Hepatocyte (in vitro differentiated cells): ENCODE measurements around the gene COMMD4. TPM values are rescaled to one million over a fixed set of nuclear protein-coding genes. Genes with fewer than 3 reads are reported as not detected.
"Not testable (repeated sequence)": the region's sequence is repeated elsewhere in the genome, so short reads cannot be mapped to it uniquely, and the experiment has no call there.

ENCODE experiments used
- DNase-seq: peaks from one replicate; pipeline ENCODE4 v3.0.0-alpha.2; 2016; ENCODE audit warnings: low spot score
- H2AFZ ChIP-seq: fragments of 200-600 bp; sonication (generic); 2 replicates; pipeline ENCODE4 v1.6.0; 2016; ENCODE audit warnings: antibody characterized with exemption, mild to moderate bottlenecking
- H3K27ac ChIP-seq: fragments of 200-600 bp; sonication (generic); 2 replicates; pipeline ENCODE4 v1.5.1; 2016; ENCODE audit warnings: mild to moderate bottlenecking
- H3K27me3 ChIP-seq: fragments of 200-600 bp; sonication (generic); 2 replicates; pipeline ENCODE4 v1.6.1; 2016
- H3K36me3 ChIP-seq: fragments of 200-600 bp; sonication (generic); replicated peaks from 2 replicates; pipeline ENCODE4 v1.5.1; 2016; ENCODE audit warnings: low read depth; ENCODE audit not compliant: insufficient read depth
- H3K4me1 ChIP-seq: fragments of 200-600 bp; sonication (generic); 2 replicates; pipeline ENCODE4 v1.5.1; 2016; ENCODE audit warnings: mild to moderate bottlenecking, moderate library complexity; ENCODE audit not compliant: insufficient read depth
- H3K4me2 ChIP-seq: fragments of 200-600 bp; sonication (generic); 2 replicates; pipeline ENCODE4 v1.6.0; 2016
- H3K4me3 ChIP-seq: fragments of 200-600 bp; sonication (generic); 2 replicates; pipeline ENCODE4 v1.5.1; 2016; ENCODE audit warnings: mild to moderate bottlenecking
- H3K79me2 ChIP-seq: fragments of 200-600 bp; sonication (generic); 2 replicates; pipeline ENCODE4 v1.6.0; 2017; ENCODE audit warnings: mild to moderate bottlenecking
- H3K9me2 ChIP-seq: fragments of 200-600 bp; sonication (generic); replicated peaks from 2 replicates; pipeline ENCODE4 v1.6.0; 2017; ENCODE audit warnings: mild to moderate bottlenecking; ENCODE audit not compliant: insufficient read depth
- H3K9me3 ChIP-seq: fragments of 200-600 bp; sonication (generic); 2 replicates; pipeline ENCODE4 v1.5.1; 2016; ENCODE audit warnings: low read depth, mild to moderate bottlenecking
- H4K20me1 ChIP-seq: fragments of 200-600 bp; sonication (generic); 2 replicates; pipeline ENCODE4 v1.6.0; 2016; ENCODE audit warnings: mild to moderate bottlenecking; ENCODE audit not compliant: insufficient read depth, poor library complexity, severe bottlenecking
- CTCF ChIP-seq: fragments of 200-600 bp; sonication (generic); IDR thresholded peaks from 2 replicates; pipeline ENCODE4 v1.5.1; 2016; ENCODE audit warnings: antibody characterized with exemption, mild to moderate bottlenecking; ENCODE audit not compliant: poor library complexity
- EZH2 ChIP-seq: fragments of 200-600 bp; sonication (generic); IDR thresholded peaks from 2 replicates; pipeline ENCODE4 v1.6.1; 2016; ENCODE audit warnings: antibody characterized with exemption, mild to moderate bottlenecking, borderline replicate concordance
- EZH2phosphoT487 ChIP-seq: fragments of 200-600 bp; sonication (generic); IDR thresholded peaks from one replicate; pipeline ENCODE4 v1.6.1; 2018; ENCODE audit warnings: antibody characterized with exemption, mild to moderate bottlenecking, low read depth, moderate library complexity; ENCODE audit not compliant: unreplicated experiment, severe bottlenecking
- WGBS: methylation state at CpG from one replicate; pipeline ENCODE4 v1.1.6; 2016; ENCODE audit warnings: low lambda C conversion rate; ENCODE audit errors: missing lambda C conversion rate; 5-methylcytosine and 5-hydroxymethylcytosine counted together
- microRNA counts: library from miRNA; unstranded; fragments of <30 nt; microRNA quantifications from one replicate; lab custom pipeline; 2017
- microRNA-seq: library from miRNA; unstranded; fragments of <30 nt; microRNA quantifications from one replicate; pipeline ENCODE4, GENCODE V29; 2017
- polyA plus RNA-seq: library from polyadenylated mRNA; unstranded; fragments of >200 nt; fragmentation: Nextera tagmentation; extraction: Ambion mirVana; gene quantifications from 2 replicates; pipeline ENCODE4 v1.2.1, GENCODE V29; 2016
- small RNA-seq: library from RNA; depleted of rRNA; stranded (forward); fragments of <200 nt; gene quantifications from one replicate; pipeline ENCODE3, GENCODE V24; 2014
- total RNA-seq: library from RNA; depleted of rRNA; stranded (reverse); fragments of >200 nt; gene quantifications from 2 replicates; pipeline ENCODE4 v1.2.3, GENCODE V29; 2014

The COMMD4 gene
- total and polyA plus RNA-seq, 2 experiments from 2014 or later, result 70.3 to 105 TPM

- Histone ChIP-seq H2AFZ (no peak overlapping the region), H3K4me2 (no peak overlapping the region), H3K27me3 (no peaks in the 10 kb centered on the region), H3K27ac (no peak overlapping the region), H3K36me3 (no peaks in the 10 kb centered on the region), H3K9me2 (no peaks in the 10 kb centered on the region), H3K4me1 (peaks cover 11% of the 10 kb centered on the region), H3K4me3 (no peak overlapping the region), H3K79me2 (peaks cover 38% of the 10 kb centered on the region), H4K20me1 (no peaks in the 10 kb centered on the region), H3K9me3 (no peaks in the 10 kb centered on the region)
- no peak for TF ChIP-seq EZH2phosphoT487
- TF ChIP-seq CTCF, result no peak
- TF ChIP-seq EZH2, result no peak
- WGBS, result 95% methylated on average over 1 of the region's 1 CpG
- no peak for DNase-seq
These were observed 35.6 kb downstream of the COMMD4 start for GRCh38 chr15:75371486-75371885.

- H3K79me2 ChIP-seq, result peaks cover 34% of the 10 kb centered on the region
- peaks cover 11% of the 10 kb centered on the region for H3K4me1 ChIP-seq
- H3K4me3 ChIP-seq, result no peak overlapping the region
- no peaks in the 10 kb centered on the region for H3K36me3 ChIP-seq
- H3K27me3 ChIP-seq, result no peaks in the 10 kb centered on the region
- H4K20me1 ChIP-seq, result no peaks in the 10 kb centered on the region
- H3K27ac ChIP-seq, result no peak overlapping the region
- TF ChIP-seq EZH2phosphoT487 (no peak), EZH2 (no peak), CTCF (no peak)
- WGBS, result 93% methylated on average over 11 of the region's 11 CpGs
- H3K9me2 ChIP-seq, result no peaks in the 10 kb centered on the region
- H3K4me2 ChIP-seq, result no peak overlapping the region
- no peak for DNase-seq
- H2AFZ ChIP-seq, result no peak overlapping the region
- H3K9me3 ChIP-seq, result no peaks in the 10 kb centered on the region
These were observed 36.2 kb downstream of the COMMD4 start for GRCh38 chr15:75371901-75372688.

- 96% methylated on average over 4 of the region's 4 CpGs for WGBS
These were observed 44.9 kb downstream of the COMMD4 start for GRCh38 chr15:75380773-75381172.

GRCh38 chr15:75383986-75384385 is 48.1 kb downstream of the COMMD4 start:
- not testable (repeated sequence) for H3K9me2 ChIP-seq, H2AFZ ChIP-seq, H3K27me3 ChIP-seq, H3K36me3 ChIP-seq, H3K9me3 ChIP-seq, H3K4me3 ChIP-seq, H3K4me1 ChIP-seq, H3K79me2 ChIP-seq, H4K20me1 ChIP-seq, DNase-seq
- 61% methylated on average over 5 of the region's 5 CpGs for WGBS
- Histone ChIP-seq H3K27ac (peak overlapping the region; percentile 5), H3K4me2 (peak overlapping the region; percentile 40)

More at GRCh38 chr15:75380773-75381172, 44.9 kb downstream of the COMMD4 start:
- no peaks in the 10 kb centered on the region for H3K4me1 ChIP-seq
- H3K36me3 ChIP-seq, result no peaks in the 10 kb centered on the region
- H3K27me3 ChIP-seq, result no peaks in the 10 kb centered on the region
- H2AFZ ChIP-seq, result no peak overlapping the region
- no peak for TF ChIP-seq CTCF
- no peak for TF ChIP-seq EZH2
- no peak for TF ChIP-seq EZH2phosphoT487
- no peak for DNase-seq
- peaks cover 3% of the 10 kb centered on the region for H4K20me1 ChIP-seq
- H3K9me2 ChIP-seq, result no peaks in the 10 kb centered on the region
- no peak overlapping the region for H3K4me2 ChIP-seq
- H3K4me3 ChIP-seq, result no peak overlapping the region
- H3K79me2 ChIP-seq, result peaks cover 3% of the 10 kb centered on the region
- no peaks in the 10 kb centered on the region for H3K9me3 ChIP-seq
- no peak overlapping the region for H3K27ac ChIP-seq

MicroRNAs within 50 kb of the gene (microRNA counts, 767-probe panel; counts per million panel counts)
- not detected for microRNA hsa-miR-631 (lab: Ali Mortazavi, UCI)

Small RNA genes within 50 kb of the gene (microRNA-seq; reads per million reads assigned to microRNA genes)
- not detected for gene MIR631

Small RNA genes within 50 kb of the gene (small RNA-seq; reads per million reads assigned to genes)
- gene RN7SL327P, result not detected

Other genes starting within 250 kb of the COMMD4 start
- gene C15orf39, start 134.2 kb upstream of the COMMD4 start, total RNA-seq, result 11.4 and 18.3 TPM in 2 replicates
- gene C15orf39, start 134.2 kb upstream of the COMMD4 start, polyA plus RNA-seq, result 15.3 and 16.4 TPM in 2 replicates
- gene GOLGA6C, start 77.7 kb upstream of the COMMD4 start, total RNA-seq, result not detected in 2 replicates
- not detected in 2 replicates for gene GOLGA6C, start 77.7 kb upstream of the COMMD4 start, polyA plus RNA-seq
- 0.76 TPM in 1 of 2 replicates, not detected in the other for gene GOLGA6D, start 53.2 kb upstream of the COMMD4 start, total RNA-seq
- not detected in 2 replicates for gene GOLGA6D, start 53.2 kb upstream of the COMMD4 start, polyA plus RNA-seq
- gene NEIL1, start 11.0 kb downstream of the COMMD4 start, total RNA-seq, result 21.1 and 27.6 TPM in 2 replicates
- gene NEIL1, start 11.0 kb downstream of the COMMD4 start, polyA plus RNA-seq, result 25.4 and 56.5 TPM in 2 replicates
- gene MAN2C1, start 32.5 kb downstream of the COMMD4 start, total RNA-seq, result 52.1 and 81.4 TPM in 2 replicates
- gene MAN2C1, start 32.5 kb downstream of the COMMD4 start, polyA plus RNA-seq, result 88.0 and 119 TPM in 2 replicates
- gene SIN3A, start 115.6 kb downstream of the COMMD4 start, total RNA-seq, result 28.8 and 35.8 TPM in 2 replicates
- 13.3 and 16.5 TPM in 2 replicates for gene SIN3A, start 115.6 kb downstream of the COMMD4 start, polyA plus RNA-seq
- gene PTPN9, start 243.3 kb downstream of the COMMD4 start, total RNA-seq, result 24.0 and 27.4 TPM in 2 replicates
- gene PTPN9, start 243.3 kb downstream of the COMMD4 start, polyA plus RNA-seq, result 19.6 and 23.3 TPM in 2 replicates